ENCODE measurements around the gene GPC6.

DNA sequence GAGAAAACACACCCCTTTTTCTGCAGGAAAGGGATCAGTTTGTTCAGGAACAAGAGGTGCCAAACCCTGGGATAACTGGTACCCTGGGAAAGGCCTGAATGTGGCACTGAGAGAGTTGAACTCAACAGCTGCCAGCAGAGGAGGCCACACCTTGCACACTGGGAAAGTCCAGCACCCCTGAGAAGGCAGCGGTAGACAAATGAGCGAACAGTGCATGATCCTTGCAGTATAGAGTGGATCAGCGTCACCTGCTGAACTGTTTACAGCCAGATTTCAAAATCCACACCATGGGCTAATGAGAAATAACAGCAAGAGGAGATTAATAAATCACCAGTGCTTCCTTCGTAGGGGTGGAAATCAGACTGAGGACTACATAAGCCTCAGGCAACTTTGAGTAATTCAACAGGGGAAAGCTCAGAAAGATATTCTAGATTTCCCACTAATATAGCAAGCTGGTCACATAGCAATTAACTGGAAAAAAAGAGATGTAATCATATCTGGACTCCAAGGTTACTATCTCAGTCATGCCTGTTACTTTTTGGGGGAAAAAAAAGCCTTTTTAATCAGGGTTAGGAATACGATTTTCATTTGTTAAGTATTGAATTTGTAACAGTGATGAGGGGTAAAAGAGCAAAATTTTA is 1200.8 kb downstream of the GPC6 start:
- TF ChIP-seq POLR2A (IDR thresholded peaks at IDR 0.05) (no peak), CTCF (IDR thresholded peaks at IDR 0.05) (no peak)
